HepG2 (cell line): ENCODE measurements around the gene SNAI3. TPM values are rescaled to one million over a fixed set of nuclear protein-coding genes. Genes with fewer than 3 reads are reported as not detected.

Experiments used
- BRD4 ChIP-seq: sonication (generic); formaldehyde crosslinking; IDR thresholded peaks from 2 replicates; pipeline ENCODE4 v1.4.0; 2020; ENCODE audit warnings: missing genetic modification reagents
- CHD2 ChIP-seq: IDR thresholded peaks from 2 replicates; pipeline ENCODE4 v1.6.1; 2011; ENCODE audit warnings: low read depth, low read length, improper control_type of control experiment
- GATAD1 ChIP-seq: IDR thresholded peaks from 2 replicates; pipeline ENCODE4 v1.6.1; 2016; ENCODE audit warnings: missing genetic modification reagents, missing compliant biosample characterization
- HDAC1 ChIP-seq: sonication (generic); formaldehyde crosslinking; IDR thresholded peaks from 2 replicates; pipeline ENCODE4 v1.5.1; 2020; ENCODE audit warnings: mild to moderate bottlenecking, missing genetic modification reagents
- HDAC2 ChIP-seq: sonication (generic); formaldehyde crosslinking; IDR thresholded peaks from 2 replicates; pipeline ENCODE4 v1.4.0; 2020; ENCODE audit warnings: missing genetic modification reagents
- HNF4A ChIP-seq: sonication (generic); formaldehyde crosslinking; IDR thresholded peaks from 2 replicates; pipeline ENCODE4 v1.4.0; 2020; ENCODE audit warnings: missing genetic modification reagents
- HNRNPUL1 ChIP-seq: fragments of 200-400 bp; formaldehyde crosslinking; IDR thresholded peaks from 2 replicates; pipeline ENCODE4 v1.6.1; 2017; ENCODE audit warnings: low read depth, mild to moderate bottlenecking, low read length, moderate library complexity
- KLF13 ChIP-seq: sonication (generic); formaldehyde crosslinking; IDR thresholded peaks from 2 replicates; pipeline ENCODE4 v1.4.0; 2020; ENCODE audit warnings: mild to moderate bottlenecking, missing genetic modification reagents
- MIER3 ChIP-seq: IDR thresholded peaks from 2 replicates; pipeline ENCODE4 v1.6.1; 2016; ENCODE audit warnings: missing compliant biosample characterization, borderline replicate concordance
- MIXL1 ChIP-seq: IDR thresholded peaks from 2 replicates; pipeline ENCODE4 v1.6.1; 2016
- MLXIP ChIP-seq: sonication (generic); formaldehyde crosslinking; IDR thresholded peaks from 2 replicates; pipeline ENCODE4 v1.9.0; 2021; ENCODE audit warnings: missing genetic modification reagents, borderline replicate concordance
- RARG ChIP-seq: sonication (generic); formaldehyde crosslinking; IDR thresholded peaks from 2 replicates; pipeline ENCODE4 v1.4.0; 2020; ENCODE audit warnings: low read depth, mild to moderate bottlenecking, missing genetic modification reagents
- TBX3 ChIP-seq: fragments of 450-650 bp; IDR thresholded peaks from 2 replicates; pipeline ENCODE4 v1.6.1; 2017; ENCODE audit warnings: antibody characterized with exemption, mild to moderate bottlenecking, inconsistent platforms, borderline replicate concordance
- ZFP36L2 ChIP-seq: sonication (generic); formaldehyde crosslinking; IDR thresholded peaks from 2 replicates; pipeline ENCODE4 v1.4.0; 2020; ENCODE audit warnings: missing genetic modification reagents
- ZFP82 ChIP-seq: sonication (generic); formaldehyde crosslinking; IDR thresholded peaks from 2 replicates; pipeline ENCODE4 v1.5.1; 2020; ENCODE audit warnings: mild to moderate bottlenecking, missing genetic modification reagents, borderline replicate concordance
- ZNF207 ChIP-seq: fragments of 450-650 bp; IDR thresholded peaks from 2 replicates; pipeline ENCODE4 v1.6.1; 2016; ENCODE audit warnings: antibody characterized with exemption, borderline replicate concordance
- ZNF569 ChIP-seq: sonication (generic); formaldehyde crosslinking; IDR thresholded peaks from 2 replicates; pipeline ENCODE4 v1.5.0; 2020; ENCODE audit warnings: mild to moderate bottlenecking, missing genetic modification reagents, moderate library complexity, borderline replicate concordance
- ZNF772 ChIP-seq: sonication (generic); formaldehyde crosslinking; IDR thresholded peaks from 2 replicates; pipeline ENCODE4 v1.5.0; 2020; ENCODE audit warnings: mild to moderate bottlenecking, missing genetic modification reagents
- ZNF776 ChIP-seq: sonication (generic); formaldehyde crosslinking; IDR thresholded peaks from 2 replicates; pipeline ENCODE4 v1.4.0; 2020; ENCODE audit warnings: mild to moderate bottlenecking, missing genetic modification reagents
- ZNF839 ChIP-seq: sonication (generic); formaldehyde crosslinking; IDR thresholded peaks from 2 replicates; pipeline ENCODE4 v1.4.0; 2020; ENCODE audit warnings: missing genetic modification reagents, mild to moderate bottlenecking, borderline replicate concordance
- polyA plus RNA-seq, 8 experiments: library from polyadenylated mRNA; depleted of rRNA in 3 of 8; stranded (reverse) in 7 of 8; unstranded in 1 of 8; fragments of >200 nt; fragmentation: Illumina TruSeq in 4 of 8; extraction: Trizol in 4 of 8; gene quantifications; 2 replicates each; pipeline versions ENCODE4 v1.2.1 to v1.2.3, GENCODE V29; 2011 to 2016; ENCODE audit warnings: low read depth in 4 of 8, missing spikeins in 1 of 8, mixed read lengths in 1 of 8; ENCODE audit not compliant: insufficient read depth in 1 of 8
- total RNA-seq, 5 experiments: library from RNA; depleted of rRNA; stranded (reverse); fragments of >200 nt; fragmentation: Illumina TruSeq; extraction: Trizol; gene quantifications; 2 replicates each; pipeline ENCODE4 v1.2.3, GENCODE V29; 2016; ENCODE audit warnings: low read depth in 1 of 5
- TF ChIP-seq, protein P1 (sequence below): sonication (generic); formaldehyde crosslinking; IDR thresholded peaks from 2 replicates; pipeline ENCODE4 v1.9.0; 2021; ENCODE audit warnings: missing genetic modification reagents, mild to moderate bottlenecking, borderline replicate concordance
- TF ChIP-seq, protein P2 (sequence below): sonication (generic); formaldehyde crosslinking; IDR thresholded peaks from 2 replicates; pipeline ENCODE4 v1.4.0; 2020; ENCODE audit warnings: missing genetic modification reagents, borderline replicate concordance

Gene SNAI3
- total and polyA plus RNA-seq, 2 of the 13 experiments (the other 11 are each of a cell fraction or from before 2014, with no cell fraction given), result 0.09 to 0.18 TPM

- no peak for TF ChIP-seq TBX3
- TF ChIP-seq MLXIP (CRISPR knock-in tag), result 0 out of 2 replicates have a peak, but pooled peaks have one; percentile 29
- TF ChIP-seq, protein P1, sequence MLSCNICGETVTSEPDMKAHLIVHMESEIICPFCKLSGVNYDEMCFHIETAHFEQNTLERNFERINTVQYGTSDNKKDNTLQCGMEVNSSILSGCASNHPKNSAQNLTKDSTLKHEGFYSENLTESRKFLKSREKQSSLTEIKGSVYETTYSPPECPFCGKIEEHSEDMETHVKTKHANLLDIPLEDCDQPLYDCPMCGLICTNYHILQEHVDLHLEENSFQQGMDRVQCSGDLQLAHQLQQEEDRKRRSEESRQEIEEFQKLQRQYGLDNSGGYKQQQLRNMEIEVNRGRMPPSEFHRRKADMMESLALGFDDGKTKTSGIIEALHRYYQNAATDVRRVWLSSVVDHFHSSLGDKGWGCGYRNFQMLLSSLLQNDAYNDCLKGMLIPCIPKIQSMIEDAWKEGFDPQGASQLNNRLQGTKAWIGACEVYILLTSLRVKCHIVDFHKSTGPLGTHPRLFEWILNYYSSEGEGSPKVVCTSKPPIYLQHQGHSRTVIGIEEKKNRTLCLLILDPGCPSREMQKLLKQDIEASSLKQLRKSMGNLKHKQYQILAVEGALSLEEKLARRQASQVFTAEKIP (CRISPR knock-in tag), result no peak
- no peak for TF ChIP-seq ZNF839
- no peak for TF ChIP-seq ZNF207
- peak; percentile 68; the same call in 1 of the 2 replicates for TF ChIP-seq MIER3
- no peak for TF ChIP-seq HNF4A (CRISPR knock-in tag)
- peak; percentile 100 for TF ChIP-seq HDAC1 (CRISPR knock-in tag)
- TF ChIP-seq HNRNPUL1, result no peak
- TF ChIP-seq, protein P2, sequence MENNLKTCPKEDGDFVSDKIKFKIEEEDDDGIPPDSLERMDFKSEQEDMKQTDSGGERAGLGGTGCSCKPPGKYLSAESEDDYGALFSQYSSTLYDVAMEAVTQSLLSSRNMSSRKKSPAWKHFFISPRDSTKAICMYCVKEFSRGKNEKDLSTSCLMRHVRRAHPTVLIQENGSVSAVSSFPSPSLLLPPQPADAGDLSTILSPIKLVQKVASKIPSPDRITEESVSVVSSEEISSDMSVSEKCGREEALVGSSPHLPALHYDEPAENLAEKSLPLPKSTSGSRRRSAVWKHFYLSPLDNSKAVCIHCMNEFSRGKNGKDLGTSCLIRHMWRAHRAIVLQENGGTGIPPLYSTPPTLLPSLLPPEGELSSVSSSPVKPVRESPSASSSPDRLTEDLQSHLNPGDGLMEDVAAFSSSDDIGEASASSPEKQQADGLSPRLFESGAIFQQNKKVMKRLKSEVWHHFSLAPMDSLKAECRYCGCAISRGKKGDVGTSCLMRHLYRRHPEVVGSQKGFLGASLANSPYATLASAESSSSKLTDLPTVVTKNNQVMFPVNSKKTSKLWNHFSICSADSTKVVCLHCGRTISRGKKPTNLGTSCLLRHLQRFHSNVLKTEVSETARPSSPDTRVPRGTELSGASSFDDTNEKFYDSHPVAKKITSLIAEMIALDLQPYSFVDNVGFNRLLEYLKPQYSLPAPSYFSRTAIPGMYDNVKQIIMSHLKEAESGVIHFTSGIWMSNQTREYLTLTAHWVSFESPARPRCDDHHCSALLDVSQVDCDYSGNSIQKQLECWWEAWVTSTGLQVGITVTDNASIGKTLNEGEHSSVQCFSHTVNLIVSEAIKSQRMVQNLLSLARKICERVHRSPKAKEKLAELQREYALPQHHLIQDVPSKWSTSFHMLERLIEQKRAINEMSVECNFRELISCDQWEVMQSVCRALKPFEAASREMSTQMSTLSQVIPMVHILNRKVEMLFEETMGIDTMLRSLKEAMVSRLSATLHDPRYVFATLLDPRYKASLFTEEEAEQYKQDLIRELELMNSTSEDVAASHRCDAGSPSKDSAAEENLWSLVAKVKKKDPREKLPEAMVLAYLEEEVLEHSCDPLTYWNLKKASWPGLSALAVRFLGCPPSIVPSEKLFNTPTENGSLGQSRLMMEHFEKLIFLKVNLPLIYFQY (CRISPR knock-in tag), result peak; percentile 98
- TF ChIP-seq ZNF772, result peak; percentile 69; the same call in 1 of the 2 replicates
- no peak for TF ChIP-seq BRD4
- no peak for TF ChIP-seq ZFP36L2 (CRISPR knock-in tag)
- peak; percentile 97 for TF ChIP-seq GATAD1 (CRISPR knock-in tag)
- TF ChIP-seq ZFP82, result 0 out of 2 replicates have a peak, but pooled peaks have one; percentile 90
- peak; percentile 90 for TF ChIP-seq HDAC2 (CRISPR knock-in tag)
- TF ChIP-seq KLF13 (CRISPR knock-in tag), result peak; percentile 77; the same call in 1 of the 2 replicates
- peak; percentile 75 for TF ChIP-seq MIXL1 (CRISPR knock-in tag)
- TF ChIP-seq CHD2, result peak; percentile 25; the same call in 1 of the 2 replicates
- peak; percentile 88; the same call in 1 of the 2 replicates for TF ChIP-seq ZNF776 (CRISPR knock-in tag)
- no peak for TF ChIP-seq RARG (CRISPR knock-in tag)
- TF ChIP-seq ZNF569 (CRISPR knock-in tag), result no peak
Observed at GRCh38 chr16:88706229-88706964, 20.1 kb upstream of the SNAI3 start, which contains the start of the genes CTU2 and RNF166 (continued).
